ENCODE data around the gene NOXA1.
"Not testable (repeated sequence)": the region's sequence is repeated elsewhere in the genome, so short reads cannot be mapped to it uniquely, and the experiment has no call there.

Gene NOXA1

DNA sequence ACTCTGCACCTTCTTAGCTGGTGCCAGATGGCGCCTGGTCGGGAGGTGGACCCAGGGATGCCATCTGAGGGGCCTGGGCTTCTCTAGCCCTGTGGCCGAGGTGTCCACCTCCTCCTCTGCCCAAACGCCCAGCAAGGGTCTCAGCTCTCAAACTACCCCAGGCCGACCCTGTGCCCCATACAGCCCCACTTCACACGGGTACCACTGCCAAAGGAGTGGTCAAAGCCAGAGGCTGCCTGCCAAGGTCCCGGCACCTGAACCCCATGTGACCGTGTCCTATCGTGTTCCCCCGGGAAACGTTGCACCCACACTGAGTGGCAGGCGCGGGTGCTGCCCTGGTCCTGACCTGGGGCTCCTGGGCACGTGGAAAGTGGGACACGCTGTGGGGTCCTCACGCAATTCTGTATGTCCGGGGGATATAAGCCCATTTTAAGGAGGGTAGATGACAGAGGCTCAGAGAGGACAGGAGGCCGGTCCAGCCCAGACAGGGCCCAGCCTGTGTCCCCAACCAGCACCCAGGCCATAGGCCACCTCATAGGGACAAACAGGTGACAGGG, 16.0 kb downstream of the NOXA1 start:
- no peak for DNase-seq (ENCODE audit: low spot score)

GRCh38 chr9:137441289-137441934, 18.2 kb downstream of the NOXA1 start, which contains the start of gene ENTPD8:
ENTPD8 (minus strand) TSS chr9:137441357; CDS start chr9:137438285, 3,072 bp downstream.
- peak; percentile 72 for DNase-seq (ENCODE audit: low spot score)

DNA sequence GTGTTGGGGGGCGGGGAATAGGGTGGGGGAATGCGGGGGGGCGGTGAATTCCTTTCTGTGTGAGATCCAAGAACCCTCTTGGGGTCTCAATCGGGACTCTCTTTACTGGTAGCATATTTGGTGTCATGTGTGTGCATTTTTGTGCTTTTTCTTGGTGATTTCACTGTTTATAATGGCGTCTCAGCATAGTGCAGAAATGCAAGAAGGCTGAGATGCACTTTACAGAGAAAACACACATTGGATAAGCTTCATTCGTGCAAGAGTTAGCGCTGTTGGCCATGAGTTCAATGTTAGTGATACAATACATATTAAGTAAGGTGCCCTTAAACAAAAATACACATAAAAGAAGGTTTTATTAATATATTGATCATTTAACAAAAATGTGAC, 18.7 kb downstream of the NOXA1 start:
- no peak for DNase-seq (ENCODE audit: low spot score)

DNA sequence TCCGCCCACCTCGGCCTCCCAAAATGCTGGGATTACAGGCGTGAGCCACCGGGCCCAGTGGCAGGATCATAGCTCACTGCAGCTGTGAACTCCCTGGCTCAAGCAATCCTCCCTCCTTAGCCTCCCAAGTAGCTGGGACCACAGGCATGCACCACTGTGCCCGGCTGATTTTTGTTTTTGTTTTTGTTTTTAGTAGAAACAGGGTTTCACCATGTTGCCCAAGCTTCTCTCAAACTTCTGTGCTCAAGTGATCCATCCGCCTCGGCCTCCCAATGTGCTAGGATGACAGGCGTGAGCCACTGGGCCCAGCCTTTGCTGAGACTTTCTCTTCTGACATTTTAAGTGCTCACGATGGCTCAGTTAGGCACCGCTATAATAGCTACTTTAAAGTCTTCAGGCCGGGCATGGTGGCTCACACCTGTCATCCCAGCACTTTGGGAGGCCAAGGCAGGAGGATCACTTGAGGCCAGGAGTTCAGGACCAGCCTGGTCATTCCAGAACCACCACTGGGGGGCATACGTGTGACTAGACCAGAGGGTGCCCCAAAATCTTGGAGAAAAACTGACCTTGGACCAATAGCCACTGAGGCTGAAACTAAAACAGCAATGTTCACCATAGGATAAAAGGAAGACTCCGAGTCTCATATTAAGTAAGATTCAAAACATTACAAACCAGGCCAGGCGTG, 21.1 kb downstream of the NOXA1 start:
- no peak for DNase-seq (ENCODE audit: low spot score)

- DNase-seq (ENCODE audit: low spot score) = peak; percentile 88
Measured at GRCh38 chr9:137445275-137445807, 22.1 kb downstream of the NOXA1 start.

DNA sequence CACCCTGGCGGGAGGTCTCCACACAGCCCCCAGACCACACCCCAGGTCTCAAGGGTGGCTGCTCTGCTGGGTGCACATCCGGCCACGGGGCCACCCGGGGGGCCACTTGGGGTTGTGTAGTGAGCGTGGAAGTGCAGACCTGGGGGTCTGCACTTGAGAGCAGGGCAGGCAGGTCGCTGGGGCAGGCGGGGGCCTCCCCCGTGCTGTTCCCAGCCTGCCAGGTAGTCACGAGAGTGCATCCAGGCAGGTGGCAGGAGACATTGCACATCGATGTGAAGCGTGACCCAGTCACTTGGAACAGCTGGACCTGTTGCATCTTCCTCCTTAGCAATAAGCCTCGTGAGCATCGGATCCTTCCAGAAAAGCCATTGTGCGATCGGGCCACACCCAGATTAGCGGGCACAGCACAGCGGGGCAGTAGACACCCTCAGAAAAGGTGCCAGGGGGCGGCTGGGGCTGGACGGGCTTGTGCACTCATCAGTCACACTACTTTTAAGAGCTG, 22.8 kb downstream of the NOXA1 start:
- no peak for DNase-seq (ENCODE audit: low spot score)

- DNase-seq (ENCODE audit: low spot score) = no peak
Measured at GRCh38 chr9:137446851-137447471, 23.8 kb downstream of the NOXA1 start.

DNA sequence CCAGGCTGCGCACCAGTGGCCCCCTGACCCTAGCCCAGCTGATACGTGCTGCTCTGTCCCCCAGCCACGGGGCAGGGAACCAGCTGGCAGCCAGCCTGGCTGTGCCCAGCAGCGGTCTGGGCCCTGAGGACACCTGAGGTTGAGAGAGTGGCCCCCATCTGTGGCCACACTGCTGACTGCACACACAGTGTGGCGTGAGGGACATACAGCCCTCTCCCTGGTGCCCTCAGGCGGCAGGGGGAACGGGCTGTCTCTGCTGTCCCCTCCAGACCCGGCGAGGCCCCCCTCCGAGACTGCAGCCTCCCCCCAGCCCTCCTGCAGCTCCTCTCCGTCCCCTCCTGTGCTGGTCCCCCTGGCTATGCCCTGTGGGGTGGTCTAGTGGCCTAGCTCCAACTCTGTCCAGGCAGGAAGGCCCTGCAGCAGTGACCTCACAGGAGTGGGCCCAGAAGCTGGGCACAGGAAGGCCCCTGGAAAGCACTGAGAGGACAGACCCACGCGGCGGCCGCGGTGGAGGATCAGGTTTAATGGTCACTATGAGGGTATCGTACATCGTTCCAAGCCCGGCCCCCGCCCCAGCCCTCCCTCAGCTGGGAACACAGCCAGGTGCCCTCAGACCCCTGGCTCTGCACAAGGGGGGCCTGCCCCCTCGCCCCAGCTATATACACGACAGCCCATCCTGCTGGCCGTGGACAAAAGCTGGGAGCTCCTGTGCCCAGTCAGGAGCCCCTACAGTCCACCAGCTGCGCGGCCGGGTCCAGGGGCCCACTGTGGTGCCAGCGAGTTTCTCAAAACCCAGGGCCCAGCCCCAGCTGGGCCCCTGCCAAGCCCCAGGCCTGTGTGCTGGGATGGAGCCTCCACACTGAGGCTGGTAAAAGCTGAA, 24.8 kb downstream of the NOXA1 start:
- DNase-seq (ENCODE audit: low spot score) = no peak

GRCh38 chr9:137448602-137448962, 25.4 kb downstream of the NOXA1 start:
- no peak for DNase-seq (ENCODE audit: low spot score)

- DNase-seq (ENCODE audit: low spot score) = no peak
Measured at GRCh38 chr9:137449081-137449844, 26.1 kb downstream of the NOXA1 start.

DNA sequence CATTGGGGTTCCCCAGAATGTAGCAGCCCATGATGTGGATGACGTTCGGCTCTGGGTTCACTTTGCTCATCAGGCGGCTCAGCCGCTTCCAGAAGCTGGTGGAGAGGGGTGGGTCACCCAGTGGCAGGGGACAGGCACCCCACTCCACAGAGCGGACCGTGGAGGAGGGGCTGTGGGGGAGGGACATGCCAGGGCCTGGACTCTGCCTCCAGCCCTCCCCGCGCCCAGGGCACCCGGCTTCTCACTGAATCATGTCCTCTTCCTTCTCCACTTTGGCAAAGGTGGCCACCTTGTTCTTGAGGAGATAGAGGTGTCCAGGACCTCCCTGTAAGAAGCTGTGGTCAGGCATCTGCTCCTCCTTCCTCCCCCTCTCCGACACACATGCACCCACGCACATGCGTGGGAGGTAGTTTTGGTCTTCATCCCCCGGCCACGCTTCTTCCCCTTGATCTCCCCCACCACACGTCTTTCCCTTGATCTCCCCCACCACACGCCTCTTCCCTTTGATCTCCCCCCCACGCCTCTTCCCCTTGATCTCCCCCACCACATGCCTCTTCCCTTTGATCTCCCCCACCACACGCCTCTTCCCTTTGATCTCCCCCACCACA, 26.8 kb downstream of the NOXA1 start:
- no peak for DNase-seq (ENCODE audit: low spot score)

DNA sequence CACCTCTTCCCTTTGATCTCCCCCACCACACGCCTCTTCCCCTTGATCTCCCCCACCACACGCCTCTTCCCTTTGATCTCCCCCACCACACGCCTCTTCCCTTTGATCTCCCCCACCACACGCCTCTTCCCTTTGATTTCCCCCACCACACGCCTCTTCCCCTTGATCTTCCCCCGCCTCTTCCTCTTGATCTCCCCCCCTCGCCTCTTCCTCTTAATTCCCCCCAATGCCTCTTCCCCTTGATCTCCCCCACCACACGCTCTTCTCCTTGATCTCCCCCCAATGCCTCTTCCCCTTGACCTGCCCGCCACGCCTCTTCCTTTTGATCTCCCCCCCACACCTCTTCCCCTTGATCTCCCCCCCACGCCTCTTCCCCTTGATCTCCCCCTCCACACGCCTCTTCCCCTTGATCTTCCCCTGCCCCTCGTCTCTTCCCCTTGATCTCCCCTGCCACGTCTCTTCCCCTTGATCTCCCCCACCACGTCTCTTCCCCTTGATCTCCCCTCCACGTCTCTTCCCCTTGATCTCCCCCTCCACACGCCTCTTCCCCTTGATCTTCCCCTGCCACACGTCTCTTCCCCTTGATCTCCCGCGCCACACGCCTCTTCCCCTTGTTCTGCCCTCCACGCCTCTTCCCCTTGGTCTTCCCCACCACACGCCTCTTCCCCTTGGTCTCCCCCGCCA, 27.5 kb downstream of the NOXA1 start:
- not testable (repeated sequence) for DNase-seq (ENCODE audit: low spot score)

DNA sequence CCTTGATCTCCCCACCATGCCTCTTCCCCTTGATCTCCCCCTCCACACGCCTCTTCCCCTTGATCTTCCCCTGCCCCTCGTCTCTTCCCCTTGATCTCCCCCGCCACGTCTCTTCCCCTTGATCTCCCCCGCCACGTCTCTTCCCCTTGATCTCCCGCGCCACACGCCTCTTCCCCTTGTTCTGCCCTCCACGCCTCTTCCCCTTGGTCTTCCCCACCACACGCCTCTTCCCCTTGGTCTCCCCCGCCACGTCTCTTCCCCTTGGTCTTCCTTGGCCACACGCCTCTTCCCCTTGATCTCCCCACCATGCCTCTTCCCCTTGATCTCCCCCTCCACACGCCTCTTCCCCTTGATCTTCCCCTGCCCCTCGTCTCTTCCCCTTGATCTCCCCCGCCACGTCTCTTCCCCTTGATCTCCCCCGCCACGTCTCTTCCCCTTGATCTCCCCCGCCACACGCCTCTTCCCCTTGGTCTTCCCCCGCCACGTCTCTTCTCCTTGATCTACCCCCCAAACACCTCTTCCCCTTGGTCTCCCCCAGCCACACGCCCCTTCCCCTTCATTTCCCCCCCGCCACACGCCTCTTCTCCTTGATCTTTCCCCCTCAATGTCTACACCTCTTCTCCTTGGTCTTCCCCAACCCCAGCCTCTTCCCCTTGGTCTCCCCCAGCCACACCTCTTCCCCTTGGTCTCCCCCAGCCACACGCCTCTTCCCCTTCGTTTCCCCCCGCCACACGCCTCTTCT, 28.2 kb downstream of the NOXA1 start:
- not testable (repeated sequence) for DNase-seq (ENCODE audit: low spot score)

- DNase-seq (ENCODE audit: low spot score) = no peak
Measured at GRCh38 chr9:137452006-137452760, 29.0 kb downstream of the NOXA1 start.

DNA sequence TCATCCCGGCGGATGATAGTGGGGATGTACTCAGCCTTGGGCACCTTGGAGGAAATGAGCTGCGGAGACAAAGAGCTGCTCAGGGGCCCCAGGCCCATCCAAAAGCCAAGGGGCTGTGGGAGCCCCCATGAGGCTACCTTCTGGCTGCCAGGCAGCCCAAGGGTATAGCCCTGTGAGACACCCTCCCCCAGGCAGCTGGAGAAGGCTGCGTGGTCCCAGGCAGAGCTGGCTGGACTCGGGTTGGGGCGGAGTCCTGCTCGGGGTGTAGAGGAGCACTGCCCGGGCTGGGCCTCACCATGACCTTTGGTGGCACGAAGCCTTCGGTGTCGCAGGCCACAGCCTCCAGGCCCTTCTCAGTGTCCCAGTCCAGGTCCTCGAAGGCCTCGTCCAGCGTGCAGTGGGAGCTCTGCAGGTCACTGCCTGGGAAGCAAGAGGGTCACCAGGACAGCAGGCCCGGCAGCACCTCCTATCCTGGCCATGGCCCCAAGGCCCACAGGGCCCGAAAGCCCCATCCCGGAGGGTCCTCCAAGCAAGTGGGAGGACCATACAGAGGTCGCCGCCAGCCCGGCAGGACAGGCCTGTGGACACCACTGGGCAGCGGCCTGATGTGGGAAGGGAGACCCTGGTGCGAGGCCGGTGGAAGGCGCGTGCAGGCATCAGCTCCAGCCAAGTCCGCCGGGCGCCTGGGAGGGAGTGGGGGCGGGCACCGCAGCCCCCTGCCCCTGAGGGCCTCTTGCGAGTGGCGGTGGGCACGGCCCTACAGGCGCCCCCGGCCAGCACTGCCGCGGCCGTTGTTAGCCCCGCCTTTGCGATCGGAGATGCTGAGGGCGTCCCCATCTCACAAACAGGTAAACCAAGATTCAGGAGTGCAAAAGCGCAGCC, 29.8 kb downstream of the NOXA1 start:
- no peak for DNase-seq (ENCODE audit: low spot score)

- peak; percentile 76 for DNase-seq (ENCODE audit: low spot score)
Measured at GRCh38 chr9:137453643-137454081, 30.5 kb downstream of the NOXA1 start.

DNA sequence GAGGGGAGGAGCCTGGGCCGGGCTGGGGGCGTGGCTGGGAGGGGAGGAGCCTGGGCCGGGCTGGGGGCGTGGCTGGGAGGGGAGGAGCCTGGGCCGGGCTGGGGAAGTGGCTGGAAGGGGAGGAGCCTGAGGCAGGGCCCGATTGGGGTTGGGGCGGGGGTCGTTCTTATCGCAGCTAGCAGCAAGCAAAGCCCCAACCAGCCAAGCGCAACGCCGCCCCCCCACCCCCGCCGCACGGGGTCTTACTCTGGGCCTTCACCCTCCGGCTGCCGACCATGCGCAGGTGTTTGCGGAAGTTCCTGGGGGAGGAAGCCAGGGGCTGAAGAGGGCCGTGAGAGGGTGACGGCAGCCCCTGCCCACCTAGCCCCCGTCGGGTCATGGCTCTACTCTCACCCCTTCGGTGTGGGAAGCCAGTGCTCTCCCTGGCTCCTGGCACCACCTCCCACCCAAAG, 31.0 kb downstream of the NOXA1 start:
- DNase-seq (ENCODE audit: low spot score) = peak; percentile 50
